ENCODE results near the gene QRSL1. TPM values are rescaled to one million over a fixed set of nuclear protein-coding genes. Genes with fewer than 3 reads are reported as not detected.

The QRSL1 gene
- total and polyA plus RNA-seq, 2 of the 4 experiments (the other 2 are of a cell fraction): 6.1 to 10.9 TPM

DNA sequence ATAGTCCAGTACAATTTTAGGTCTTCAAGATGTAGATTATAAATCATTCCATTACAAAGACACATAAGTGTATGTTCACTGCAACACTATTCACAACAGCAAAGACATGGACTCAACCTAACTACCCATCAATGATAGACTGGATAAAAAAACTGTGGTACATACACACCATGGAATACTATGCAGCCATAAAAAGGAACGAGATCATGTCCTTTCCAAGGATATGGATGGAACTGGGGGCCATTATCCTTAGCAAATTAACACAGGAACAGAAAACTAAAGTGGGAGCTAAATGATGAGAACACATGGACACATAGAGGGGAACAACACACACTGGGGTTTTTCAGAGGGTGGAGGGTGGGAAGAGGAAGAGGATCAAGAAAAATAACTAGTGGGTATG, 6.3 kb upstream of the QRSL1 start:
- WGBS, 2 experiments (ENCODE audit: extremely low coverage in 2 of 2, insufficient read length in 1 of 2): no CpG with 5 or more reads among the region's 1 CpG
- no peak overlapping the region for H2BK120ac ChIP-seq (ENCODE audit: low read depth, low read length)
- CTCF ChIA-PET: no interaction called here

More for the DNA sequence above, 6.3 kb upstream of the QRSL1 start:
- H2AK5ac ChIP-seq (ENCODE audit: low read depth, low read length): no peak overlapping the region
- in situ Hi-C loops (cut with MboI; ENCODE audit: low sequenced_read_pairs) (no loop called here), intact Hi-C loops (cut with micrococcal nuclease) (no loop called here), dilution Hi-C loops (cut with HindIII; ENCODE audit: low sequenced_read_pairs, unreplicated experiment) (no loop called here)
- peaks cover 3% of the 10 kb centered on the region; the same call in 1 of the 2 replicates for H3K4me1 ChIP-seq (ENCODE audit: control insufficient read depth, insufficient read depth, low read length)
- BruUV-seq (replicated peaks): no TSS peak
- no peak overlapping the region for H3K27ac ChIP-seq (ENCODE audit: insufficient read depth, low read length)
- no peaks in the 10 kb centered on the region for H4K20me1 ChIP-seq (ENCODE audit: insufficient read depth, low read length)
- no peaks in the 10 kb centered on the region for H3K9me1 ChIP-seq (ENCODE audit: insufficient read depth, low read length)
- H3K36me3 ChIP-seq (ENCODE audit: control insufficient read depth, insufficient read depth, low read length): peaks cover 4% of the 10 kb centered on the region; the same call in 1 of the 2 replicates
- no peak overlapping the region for H3K56ac ChIP-seq (ENCODE audit: extremely low read depth, insufficient read depth, low read length)
- no peak overlapping the region for H3K4ac ChIP-seq (ENCODE audit: low read depth, low read length)
- H2AFZ ChIP-seq (replicated peaks; ENCODE audit: low read length, poor library complexity): no peak overlapping the region
- POLR2A ChIA-PET (ENCODE audit: unreplicated experiment): no interaction called here
- no peak overlapping the region for H2BK5ac ChIP-seq (ENCODE audit: low read depth, low read length, poor library complexity, severe bottlenecking)
- no peaks in the 10 kb centered on the region for H3K9me3 ChIP-seq (ENCODE audit: control insufficient read depth, insufficient read depth, low read length)
- no peak overlapping the region for H3K4me2 ChIP-seq (ENCODE audit: low read depth, low read length)
- no peak overlapping the region for H3K4me3 ChIP-seq (ENCODE audit: insufficient read depth, low read depth, low read length)
- no peak overlapping the region for H4K5ac ChIP-seq (ENCODE audit: low read depth, low read length)
- H3K9ac ChIP-seq (ENCODE audit: low read depth, low read length): no peak overlapping the region
- no peak overlapping the region for H3K18ac ChIP-seq (ENCODE audit: low read depth, low read length)
- no peak overlapping the region for H4K91ac ChIP-seq (ENCODE audit: insufficient read depth, low read depth, low read length)
- no peak for DNase-seq
- no peak overlapping the region for H2BK15ac ChIP-seq (ENCODE audit: low read depth, low read length)
- no peak overlapping the region for H4K8ac ChIP-seq (ENCODE audit: low read depth in 2 of 2, low read length in 2 of 2)
- H2AK9ac ChIP-seq (replicated peaks; ENCODE audit: low read depth, low read length, poor library complexity): no peak overlapping the region
- no peaks in the 10 kb centered on the region for H3K79me1 ChIP-seq (ENCODE audit: low read depth in 1 of 2, low read length in 2 of 2)
- H3K23ac ChIP-seq (ENCODE audit: low read depth, low read length): no peak overlapping the region
- no peaks in the 10 kb centered on the region for H3K27me3 ChIP-seq (ENCODE audit: control insufficient read depth, insufficient read depth, low read length)
- no peak overlapping the region for H2BK20ac ChIP-seq (ENCODE audit: low read depth, low read length)
- TF ChIP-seq CTCF (conservative IDR thresholded peaks at IDR 0.05; ENCODE audit: low read depth, low read length) (no peak), USF2 (IDR thresholded peaks at IDR 0.05; ENCODE audit: low read depth, low read length) (no peak), RAD21 (IDR thresholded peaks at IDR 0.05; ENCODE audit: low read length) (no peak), MAFK (IDR thresholded peaks at IDR 0.05; ENCODE audit: low read depth, low read length) (no peak), NFE2L2 (IDR thresholded peaks at IDR 0.05; ENCODE audit: low read depth, low read length) (no peak), BHLHE40 (IDR thresholded peaks at IDR 0.05; ENCODE audit: low read depth, low read length) (no peak), SMC3 (IDR thresholded peaks at IDR 0.05; ENCODE audit: low read depth, low read length) (no peak), MXI1 (IDR thresholded peaks at IDR 0.05; ENCODE audit: borderline replicate concordance, low read depth, low read length) (no peak)
- H3K14ac ChIP-seq (replicated peaks; ENCODE audit: low read depth, low read length): no peak overlapping the region
- ATAC-seq (ENCODE audit: low read depth): no peak

All from IMR-90 (cell line).